PC-9 (cell line): ENCODE measurements around the gene USP33. TPM values are rescaled to one million over a fixed set of nuclear protein-coding genes. Genes with fewer than 3 reads are reported as not detected.

Experiments
- BruUV-seq: library from RNA; stranded (reverse); fragments of 400-500 nt; replicated peaks from 2 replicates; lab custom pipeline; 2021; lab: Mats Ljungman, UMichigan
- CTCF ChIA-PET: fragments of 300-600 bp; sonication (Branson Sonifier 250); formaldehyde crosslinking; loops from one replicate; lab custom pipeline; 2022; ENCODE audit warnings: antibody characterized with exemption; lab: Charles Lee
- POLR2A ChIA-PET: fragments of 300-600 bp; sonication (Branson Sonifier 250); formaldehyde crosslinking; loops from one replicate; lab custom pipeline; 2022; ENCODE audit warnings: antibody characterized with exemption; ENCODE audit not compliant: unreplicated experiment; lab: Charles Lee
- DNase-seq, 2 experiments: peaks; one replicate each; pipeline versions ENCODE4 v3.0.0 to v3.0.0-alpha.2; 2015 to 2022; ENCODE audit warnings: mixed read lengths in 1 of 2
- H2AFZ ChIP-seq: fragments of 200-600 bp; sonication (generic); 2 replicates; pipeline ENCODE4 v1.8.1; 2017; ENCODE audit warnings: antibody characterized with exemption
- H3F3A ChIP-seq: fragments of 200-600 bp; sonication (generic); 2 replicates; pipeline ENCODE4 v1.8.1; 2017; ENCODE audit warnings: antibody characterized with exemption, mild to moderate bottlenecking, low read depth; ENCODE audit not compliant: insufficient read depth
- H3K27ac ChIP-seq: fragments of 200-600 bp; sonication (generic); 2 replicates; pipeline ENCODE4 v1.6.1; 2016; ENCODE audit warnings: mixed run types
- H3K27me3 ChIP-seq: fragments of 200-600 bp; sonication (generic); 2 replicates; pipeline ENCODE4 v1.6.1; 2016; ENCODE audit warnings: low read depth, mixed run types; ENCODE audit not compliant: insufficient read depth
- H3K36me3 ChIP-seq: fragments of 200-600 bp; sonication (generic); 2 replicates; pipeline ENCODE4 v1.6.1; 2016; ENCODE audit warnings: low read depth, mixed run types
- H3K4me1 ChIP-seq: fragments of 200-600 bp; sonication (generic); replicated peaks from 2 replicates; pipeline ENCODE4 v1.6.1; 2016; ENCODE audit warnings: mixed run types; ENCODE audit not compliant: insufficient read depth
- H3K4me2 ChIP-seq: fragments of 200-600 bp; sonication (generic); 2 replicates; pipeline ENCODE4 v1.6.1; 2017; ENCODE audit warnings: mixed run types
- H3K4me3 ChIP-seq: fragments of 200-600 bp; sonication (generic); 2 replicates; pipeline ENCODE4 v1.6.1; 2016; ENCODE audit warnings: mixed run types
- H3K79me2 ChIP-seq: fragments of 200-600 bp; sonication (generic); 2 replicates; pipeline ENCODE4 v1.6.1; 2017; ENCODE audit warnings: low read depth, mixed run types
- H3K9me2 ChIP-seq: fragments of 200-600 bp; sonication (generic); 2 replicates; pipeline ENCODE4 v1.8.1; 2017; ENCODE audit warnings: mild to moderate bottlenecking; ENCODE audit not compliant: insufficient read depth
- H3K9me3 ChIP-seq: fragments of 200-600 bp; sonication (generic); 2 replicates; pipeline ENCODE4 v1.8.1; 2016; ENCODE audit warnings: low read depth; ENCODE audit not compliant: insufficient read depth
- H4K20me1 ChIP-seq: fragments of 200-600 bp; sonication (generic); 2 replicates; pipeline ENCODE4 v1.8.1; 2017; ENCODE audit not compliant: insufficient read depth
- CTCF ChIP-seq: fragments of 200-600 bp; sonication (generic); conservative IDR thresholded peaks from 2 replicates; pipeline ENCODE4 v1.6.1; 2017; ENCODE audit warnings: mixed run types, antibody characterized with exemption, mild to moderate bottlenecking, moderate library complexity
- EZH2 ChIP-seq: fragments of 200-600 bp; sonication (generic); IDR thresholded peaks from 2 replicates; pipeline ENCODE4 v1.8.0; 2017; ENCODE audit warnings: antibody characterized with exemption, low read depth
- intact Hi-C: fragments of 100-400 bp; cut with micrococcal nuclease; formaldehyde crosslinking; loops from one replicate; pipeline ENCODE4 v1.10.0; 2022; ENCODE audit not compliant: unreplicated experiment
- total RNA-seq: library from RNA; stranded (reverse); gene quantifications from 2 replicates; pipeline ENCODE4 v1.2.3, GENCODE V29; 2021

Gene USP33
- total RNA-seq, 1 experiment from 2014 or later = 59.1 TPM

GRCh38 chr1:77683160-77684148 lies 76.2 kb downstream of the USP33 start:
- TF ChIP-seq CTCF (peak; percentile 84), EZH2 (no peak)
- Histone ChIP-seq H3K9me2 (no peaks in the 10 kb centered on the region), H2AFZ (peak overlapping the region; percentile 94), H3K9me3 (no peaks in the 10 kb centered on the region), H3K36me3 (0 out of 2 replicates have a peak, but pooled peaks cover 4% of the 10 kb centered on the region), H3K79me2 (peaks cover 42% of the 10 kb centered on the region), H3K4me1 (peaks cover 31% of the 10 kb centered on the region), H3K27me3 (no peaks in the 10 kb centered on the region), H3F3A (peaks cover 21% of the 10 kb centered on the region; the same call in 1 of the 2 replicates), H3K4me3 (peak overlapping the region; percentile 92), H3K4me2 (peak overlapping the region; percentile 84), H4K20me1 (peaks cover 36% of the 10 kb centered on the region), H3K27ac (peak overlapping the region; percentile 96)
- intact Hi-C loops = loop anchor here (2.0 to 10.0 kb wide), 4 partner anchors 76 to 536 kb away; no protein-coding TSS in a partner anchor
- DNase-seq = peak; percentile 89 to 93
- ChIA-PET CTCF (interaction anchor here (0.7 kb wide), 1 partner anchor 321 kb away, joined by 8 read pairs; no protein-coding TSS in a partner anchor), POLR2A (interaction anchor here (0.6 to 0.7 kb wide), 3 partner anchors 290 to 418 kb away, joined by 3 to 18 read pairs (median 4); no protein-coding TSS in a partner anchor)
- TSS peak; percentile 80 for BruUV-seq

DNA sequence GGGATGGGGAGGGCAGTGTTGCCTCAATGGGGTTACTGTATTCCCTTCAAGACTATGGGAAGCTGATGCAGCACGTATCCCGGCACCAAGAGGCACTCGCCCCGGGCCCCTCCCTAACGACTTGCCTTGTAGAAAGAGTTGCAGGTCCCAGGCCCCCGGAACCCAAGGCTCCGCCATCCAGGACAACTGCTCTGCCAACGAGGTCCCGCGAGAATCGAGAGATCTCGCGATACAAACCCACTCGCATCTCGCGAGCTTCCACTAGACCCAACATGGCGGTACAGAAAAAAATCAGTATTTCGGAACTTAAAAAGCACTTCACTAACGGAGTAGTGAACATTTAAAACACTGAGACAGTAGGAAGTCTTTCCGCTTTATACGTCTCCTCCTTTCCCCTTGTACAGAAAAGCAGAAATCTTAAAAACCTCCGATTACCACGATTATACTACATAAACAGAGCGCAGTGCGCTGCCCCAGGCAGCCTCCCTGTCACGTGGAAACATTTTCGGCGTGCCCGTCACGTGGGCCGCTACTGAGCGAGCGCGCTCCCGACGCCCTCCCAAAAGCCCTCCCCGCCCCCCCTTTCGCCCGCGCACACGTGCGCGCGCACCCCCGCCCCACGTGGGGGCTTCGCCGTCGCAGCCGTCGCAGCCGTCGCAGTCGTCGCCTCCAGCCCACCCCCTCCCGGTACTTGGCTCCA lies 77.0 kb downstream of the USP33 start, which contains the start of gene ZZZ3:
ZZZ3 (minus strand) TSS at position 199 of the 700 bp plus-strand sequence. CDS start 49,304 bp downstream, outside the sequence.
- DNase-seq = peak; percentile 86 to 88
- Histone ChIP-seq H3K36me3 (0 out of 2 replicates have a peak, but pooled peaks cover 5% of the 10 kb centered on the region), H3K4me3 (peak within 1 kb of the TSS; percentile 92), H2AFZ (peak within 1 kb of the TSS; percentile 98), H3K79me2 (peaks cover 50% of the 10 kb centered on the region), H3K4me2 (peak within 1 kb of the TSS; percentile 94), H3K9me2 (no peaks in the 10 kb centered on the region), H3F3A (peaks cover 21% of the 10 kb centered on the region; the same call in 1 of the 2 replicates), H3K27ac (peak within 1 kb of the TSS; percentile 96), H3K4me1 (peaks cover 34% of the 10 kb centered on the region), H3K9me3 (no peaks in the 10 kb centered on the region), H3K27me3 (no peaks in the 10 kb centered on the region), H4K20me1 (peaks cover 44% of the 10 kb centered on the region)
- ChIA-PET CTCF (interaction anchor here (0.7 kb wide), 1 partner anchor 322 kb away, joined by 8 read pairs; no protein-coding TSS in a partner anchor), POLR2A (interaction anchor here (0.6 to 0.7 kb wide), 6 partner anchors 52 to 1528 kb away, joined by 3 to 18 read pairs (median 6); partner anchors contain the start of gene MIGA1)
- BruUV-seq = TSS peak; percentile 43
- TF ChIP-seq EZH2 = no peak
- intact Hi-C loops = loop anchor here (2.0 to 10.0 kb wide), 4 partner anchors 75 to 535 kb away; no protein-coding TSS in a partner anchor

GRCh38 chr1:77680173-77680572 lies 79.5 kb downstream of the USP33 start:
- H3K9me2 ChIP-seq = no peaks in the 10 kb centered on the region
- H3K4me1 ChIP-seq = peaks cover 49% of the 10 kb centered on the region
- H4K20me1 ChIP-seq = peaks cover 69% of the 10 kb centered on the region
- TF ChIP-seq CTCF (no peak), EZH2 (no peak)
- H3K79me2 ChIP-seq = peaks cover 74% of the 10 kb centered on the region
- intact Hi-C loops = loop anchor here (5.0 to 10.0 kb wide), 3 partner anchors 73 to 533 kb away; no protein-coding TSS in a partner anchor
- POLR2A ChIA-PET = no interaction called here
- H3K4me3 ChIP-seq = peak overlapping the region; percentile 19
- peaks cover 26% of the 10 kb centered on the region for H3K36me3 ChIP-seq
- no peaks in the 10 kb centered on the region for H3K9me3 ChIP-seq
- H3F3A ChIP-seq = peaks cover 21% of the 10 kb centered on the region; the same call in 1 of the 2 replicates
- no peaks in the 10 kb centered on the region for H3K27me3 ChIP-seq
- no peak for DNase-seq
- no peak overlapping the region for H3K27ac ChIP-seq
- CTCF ChIA-PET = no interaction called here
- peak overlapping the region; percentile 94 for H3K4me2 ChIP-seq
- no TSS peak for BruUV-seq
- no peak overlapping the region for H2AFZ ChIP-seq
